ENCODE results near the gene PRSS57.
"Not testable (repeated sequence)": the region's sequence is repeated elsewhere in the genome, so short reads cannot be mapped to it uniquely, and the experiment has no call there.

The PRSS57 gene

DNA sequence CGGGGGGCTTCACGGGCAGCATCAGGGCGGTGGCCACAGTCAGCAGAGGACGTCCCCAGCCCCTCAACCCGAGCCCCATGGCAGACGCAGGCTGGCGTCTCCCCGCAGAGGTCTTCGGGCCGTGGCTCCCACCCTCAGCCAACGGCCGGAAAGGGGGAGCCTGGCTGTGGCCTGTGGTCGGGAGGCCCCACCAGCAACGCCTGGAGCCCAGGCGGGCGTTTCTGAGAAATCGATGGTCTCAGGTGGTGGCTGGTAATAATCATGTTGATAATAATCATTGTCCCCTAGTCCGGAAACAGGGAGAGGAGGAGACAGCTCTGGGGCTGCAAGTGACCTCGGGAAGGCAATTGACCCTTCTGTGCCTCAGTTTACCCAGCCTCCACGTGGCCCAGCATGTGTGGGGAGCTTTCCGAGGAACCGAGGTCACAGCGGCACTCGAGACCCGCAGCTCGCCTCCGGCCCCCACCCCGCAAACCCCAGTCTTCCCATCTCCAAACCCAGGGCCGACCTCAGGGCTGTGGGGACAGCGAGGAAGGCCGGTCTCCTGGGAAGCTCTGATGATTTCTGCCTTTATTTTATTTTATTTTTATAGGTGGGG lies at the start of gene PRSS57:
Gene PRSS57 (minus strand): TSS at position 101 of the 598 bp plus-strand sequence. CDS start 22 bp downstream, at position 79.
- DNase-seq (ENCODE audit: low read depth), result no peak

DNA sequence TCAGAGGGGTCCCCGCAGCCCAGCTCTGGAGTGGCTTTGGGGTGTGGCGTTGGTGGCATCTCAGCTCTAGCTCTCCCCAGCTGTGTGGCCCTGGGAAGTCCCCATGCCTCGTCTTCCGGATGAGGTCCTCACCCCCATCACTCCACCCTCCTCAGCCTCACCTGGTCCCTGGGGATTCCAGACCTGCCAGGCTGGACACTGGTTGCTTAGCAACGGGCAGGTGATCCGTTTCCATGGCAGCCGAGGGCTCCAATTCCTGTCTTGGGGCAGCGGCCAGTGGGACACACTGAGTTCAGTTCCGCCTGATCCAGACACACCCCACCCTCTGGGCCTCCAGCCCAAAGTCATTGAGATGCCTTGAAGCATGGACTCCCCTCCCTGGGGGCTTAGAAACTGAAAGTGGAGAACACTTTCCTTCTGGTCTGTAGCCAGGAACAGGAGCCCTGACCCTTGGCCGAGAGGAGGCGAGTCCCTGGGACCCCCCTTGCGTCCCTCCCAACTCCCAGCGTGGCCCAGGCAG lies 48.0 kb upstream of the PRSS57 start:
- DNase-seq (ENCODE audit: low read depth), result no peak

DNA sequence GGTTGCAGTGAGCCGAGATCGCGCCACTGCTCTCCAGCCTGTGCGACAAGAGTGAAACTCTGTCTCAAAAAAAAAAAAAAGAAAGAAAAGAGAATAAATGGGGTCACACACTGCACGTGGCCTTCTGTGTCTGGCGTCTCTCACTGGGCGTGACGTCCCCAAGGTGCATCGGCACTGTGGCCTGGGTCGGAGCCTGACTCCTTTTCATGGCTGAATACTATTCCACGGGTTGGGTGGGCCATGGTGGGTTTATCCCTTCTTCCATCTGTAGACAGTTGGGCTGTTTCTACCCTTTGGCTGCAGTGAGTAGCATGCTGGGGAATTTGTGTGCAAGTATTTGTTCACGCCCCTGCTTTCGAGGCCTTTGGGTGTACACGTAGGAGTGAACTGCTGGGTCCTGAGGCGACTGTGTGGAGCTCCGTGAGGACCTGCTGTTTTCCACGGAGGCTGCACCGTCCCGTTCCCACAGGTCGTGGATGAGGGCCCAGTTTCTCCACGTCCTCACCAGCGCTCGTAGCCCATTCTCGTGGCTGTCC lies 47.4 kb upstream of the PRSS57 start:
- no peak for DNase-seq (ENCODE audit: low read depth)

DNA sequence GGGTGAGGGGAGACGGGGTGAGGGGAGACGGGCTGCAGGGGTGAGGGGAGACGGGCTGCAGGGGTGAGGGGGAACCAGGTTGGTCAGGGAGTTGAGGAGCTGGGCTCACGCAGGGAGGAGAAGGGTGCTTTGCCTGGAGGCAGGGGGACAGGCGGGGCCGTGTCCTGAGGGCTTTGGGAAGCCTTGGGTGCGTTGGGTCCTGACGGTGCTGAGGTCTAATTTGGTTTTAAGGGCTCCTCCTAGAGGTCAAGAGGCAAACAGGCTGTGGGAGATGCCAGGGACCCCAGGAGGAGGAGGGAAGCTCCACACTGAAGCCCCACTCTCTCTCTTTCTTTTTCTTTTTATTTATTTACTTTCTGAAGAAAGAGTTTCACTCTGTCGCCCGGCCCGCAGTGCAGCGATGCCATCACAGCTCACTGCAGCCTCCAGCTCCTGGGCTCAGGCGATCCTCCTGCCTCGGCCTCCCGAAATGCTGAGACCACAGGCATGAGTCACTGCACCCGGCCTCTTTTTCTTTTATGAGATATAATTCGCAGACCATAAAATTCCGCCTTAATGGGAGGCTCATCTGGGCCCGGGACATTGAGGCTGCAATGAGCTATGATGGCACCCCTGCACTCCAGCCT lies 46.4 kb upstream of the PRSS57 start:
- no peak for DNase-seq (ENCODE audit: low read depth)

DNA sequence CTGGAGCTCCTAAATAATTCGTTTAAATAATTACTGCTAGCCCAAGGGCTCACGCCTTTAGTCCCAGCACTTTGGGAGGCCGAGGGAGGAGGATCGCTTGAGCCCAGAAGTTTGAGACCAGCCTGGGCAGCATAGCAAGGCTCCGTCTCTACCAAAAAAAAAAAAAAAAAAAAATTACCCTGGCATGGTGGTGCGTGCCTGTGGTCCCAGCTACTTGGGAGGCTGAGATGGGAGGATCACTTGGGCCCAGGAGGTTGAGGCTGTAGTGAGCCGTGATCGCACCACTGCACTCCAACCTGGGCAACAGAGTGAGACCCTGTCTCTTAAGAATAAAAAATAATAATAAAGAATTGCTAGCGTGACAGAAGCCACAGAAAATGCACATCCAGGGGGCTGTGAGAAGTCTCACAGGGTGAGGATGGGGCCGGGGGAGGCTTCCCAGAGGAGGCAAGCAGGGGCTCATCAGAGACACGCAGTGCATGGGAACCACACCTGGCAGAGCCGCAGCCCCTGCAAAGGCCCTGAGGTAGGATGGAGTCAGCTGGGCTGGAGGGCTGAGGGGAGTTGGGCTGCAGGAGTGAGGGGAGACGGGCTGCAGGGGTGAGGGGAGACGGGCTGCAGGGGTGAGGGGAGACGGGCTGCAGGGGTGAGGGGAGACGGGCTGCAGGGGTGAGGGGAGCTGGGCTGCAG lies 45.7 kb upstream of the PRSS57 start:
- not testable (repeated sequence) for DNase-seq (ENCODE audit: low read depth)

DNA sequence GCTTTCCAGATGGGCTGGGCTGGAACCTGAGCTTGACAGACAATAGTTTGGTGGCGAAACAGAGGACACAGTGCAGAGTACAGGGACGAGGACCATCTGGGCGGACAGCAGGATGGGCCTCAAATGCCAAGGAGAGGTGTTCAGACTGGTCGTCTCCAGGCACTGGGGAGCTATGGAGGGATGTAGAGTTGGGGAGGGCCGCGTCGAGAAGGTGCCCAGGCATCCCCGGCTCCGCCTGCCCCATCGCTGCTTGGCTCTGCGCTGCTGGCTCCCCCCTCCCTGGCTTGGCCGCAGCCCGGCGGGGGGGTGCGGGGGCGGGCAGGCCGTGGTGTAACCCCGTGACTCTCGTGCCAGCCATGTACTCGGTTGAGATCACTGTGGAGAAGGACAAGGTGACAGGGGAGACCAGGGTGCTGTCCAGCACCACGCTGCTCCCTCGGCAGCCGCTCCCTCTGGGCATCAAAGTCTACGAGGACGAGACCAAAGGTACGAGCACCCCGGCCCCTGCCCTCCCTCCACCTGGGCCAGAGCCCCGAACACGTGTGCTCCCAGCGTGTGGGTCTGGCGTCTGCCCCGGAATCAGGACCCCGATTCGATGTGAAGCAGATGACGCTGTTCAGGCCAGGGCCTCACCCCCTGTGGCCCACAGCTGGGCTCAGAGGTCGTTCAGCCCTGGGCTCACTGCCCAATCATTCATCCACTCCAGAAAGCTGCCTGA lies 44.9 kb upstream of the PRSS57 start:
- DNase-seq (ENCODE audit: low read depth), result no peak

DNA sequence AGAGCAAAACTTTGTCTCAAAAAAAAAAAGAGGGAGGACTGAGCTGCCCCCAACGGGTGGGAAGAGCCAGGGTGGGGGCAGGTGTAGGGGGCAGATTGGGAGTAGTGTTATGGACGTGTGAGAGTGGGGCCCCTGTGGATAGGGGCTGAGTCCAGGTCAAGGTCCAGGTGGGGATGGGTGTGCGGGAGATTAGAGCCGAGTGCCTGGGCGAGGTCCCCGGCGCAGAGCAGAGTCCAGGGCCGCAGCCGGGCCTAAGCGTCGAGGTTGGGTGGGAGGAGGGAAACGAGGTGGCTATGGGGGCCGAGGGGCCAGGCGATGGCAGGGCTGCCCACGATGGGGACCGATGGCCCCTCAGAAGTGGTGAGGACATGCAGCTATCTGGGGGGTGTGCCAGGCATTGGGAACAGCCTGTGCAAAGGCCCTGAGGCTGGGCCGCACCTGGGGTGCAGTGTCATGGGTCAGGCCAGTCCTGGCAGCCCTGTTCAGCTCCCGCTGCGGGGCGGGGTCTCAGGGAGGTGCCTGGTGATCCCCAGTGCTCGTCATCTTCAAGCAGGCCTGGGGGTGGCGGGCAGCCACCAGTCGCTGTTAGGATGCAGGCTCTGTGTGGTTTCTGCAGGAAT lies 43.4 kb upstream of the PRSS57 start:
- no peak for DNase-seq (ENCODE audit: low read depth)

DNA sequence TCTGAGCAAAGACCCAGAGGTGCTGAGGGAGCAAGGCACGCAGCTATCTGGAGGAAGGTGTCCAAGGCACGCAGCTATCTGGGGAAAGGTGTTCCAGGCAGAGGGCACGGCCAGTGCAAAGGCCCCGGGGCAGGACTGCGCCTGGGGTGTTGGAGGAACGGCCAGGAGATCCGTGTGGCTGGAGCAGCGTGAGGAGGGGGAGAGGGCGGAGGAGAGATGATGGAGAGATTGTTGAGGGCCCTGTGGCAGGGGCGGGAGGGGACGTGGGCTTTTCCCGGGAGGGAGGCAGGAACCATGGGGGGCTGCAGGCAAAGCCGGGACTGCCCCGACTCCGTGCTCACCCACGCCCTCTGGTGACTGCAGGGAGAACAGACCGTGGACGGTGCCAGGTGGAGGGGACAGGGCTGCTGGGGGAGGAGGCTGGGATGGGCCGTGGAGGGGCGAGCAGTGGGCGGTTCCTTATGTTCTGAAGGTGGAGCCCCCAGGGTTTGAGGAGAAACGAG lies 42.4 kb upstream of the PRSS57 start:
- no peak for DNase-seq (ENCODE audit: low read depth)

DNA sequence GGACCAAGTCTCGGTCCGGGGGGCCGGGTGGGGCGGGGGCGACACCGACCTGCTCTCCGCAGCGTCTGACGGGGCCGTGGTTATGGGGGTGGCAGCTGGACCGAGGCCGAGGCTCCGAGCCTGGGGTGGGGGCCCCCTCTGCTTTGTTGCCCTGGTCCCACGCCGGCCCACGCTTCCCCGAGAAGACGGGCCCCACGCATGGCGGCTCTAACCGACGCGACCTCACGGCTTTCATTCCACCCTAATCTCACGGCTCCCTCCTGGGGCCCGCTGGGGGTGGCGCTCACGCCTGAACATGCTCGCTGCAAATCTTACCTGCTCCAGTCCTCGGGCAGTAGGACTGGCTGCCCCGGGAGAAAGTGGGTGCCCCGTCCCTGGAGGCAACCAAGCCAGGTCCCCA lies 40.9 kb upstream of the PRSS57 start:
- DNase-seq (ENCODE audit: low read depth), result no peak

DNA sequence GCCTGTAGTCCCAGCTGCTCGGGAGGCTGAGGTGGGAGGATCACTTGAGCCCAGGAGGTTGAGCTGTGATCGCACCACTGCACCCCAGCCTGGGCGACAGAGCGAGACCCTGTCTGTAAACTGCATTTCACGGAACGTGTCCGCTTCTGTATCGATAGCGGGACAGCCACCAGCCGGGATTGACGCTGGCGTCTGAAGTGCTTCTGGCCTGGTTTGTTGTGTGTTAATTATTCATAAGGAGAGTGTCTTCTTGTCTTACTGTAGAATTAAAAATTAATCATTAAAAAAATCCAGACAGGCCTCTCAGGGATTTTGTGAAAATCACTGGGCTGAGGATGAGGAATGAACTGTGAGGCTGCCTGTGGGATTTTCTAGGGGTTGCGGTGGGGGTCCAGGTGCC lies 39.5 kb upstream of the PRSS57 start:
- no peak for DNase-seq (ENCODE audit: low read depth)

DNA sequence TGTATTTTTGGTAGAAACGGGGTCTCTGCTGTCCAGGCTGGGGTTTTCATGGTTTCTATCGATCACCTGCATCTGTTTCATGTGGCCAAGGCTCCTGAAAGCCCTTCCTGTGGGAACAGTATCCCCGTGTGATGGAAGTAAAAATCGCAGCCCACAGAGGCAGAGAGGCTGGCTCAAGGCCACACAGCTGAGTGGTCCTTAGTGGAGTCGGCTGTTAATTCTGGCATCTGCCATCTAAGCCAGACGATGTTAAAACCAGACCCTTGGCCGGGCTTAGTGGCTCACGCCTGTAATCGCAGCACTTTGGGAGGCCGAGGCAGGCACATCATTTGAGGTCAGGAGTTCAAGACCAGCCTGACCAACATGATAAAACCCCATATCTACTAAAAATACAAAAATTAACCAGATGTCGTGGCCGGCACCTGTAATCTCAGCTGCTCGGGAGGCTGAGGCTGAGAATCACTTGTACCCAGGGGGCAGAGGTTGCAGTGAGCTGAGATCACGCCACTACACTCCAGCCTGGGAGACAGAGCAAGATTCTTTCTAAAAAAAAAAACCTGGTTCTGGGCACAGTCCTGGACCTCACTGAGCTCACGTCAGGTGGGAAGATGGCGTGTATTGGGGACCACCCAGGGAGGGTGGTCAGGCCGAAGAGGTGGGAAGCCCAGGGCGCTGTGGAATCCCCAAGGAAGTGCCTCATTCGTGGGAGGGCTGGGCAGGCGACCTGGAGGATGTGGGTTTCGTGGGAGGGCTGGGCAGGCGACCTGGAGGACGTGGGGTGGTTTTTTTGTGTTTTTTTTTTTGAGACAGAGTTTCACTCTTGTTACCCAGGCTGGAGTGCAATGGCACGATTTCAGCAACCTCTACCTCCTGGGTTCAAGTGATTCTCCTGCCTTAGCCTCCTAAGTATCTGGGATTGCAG lies 37.2 kb upstream of the PRSS57 start:
- no peak for DNase-seq (ENCODE audit: low read depth)

DNA sequence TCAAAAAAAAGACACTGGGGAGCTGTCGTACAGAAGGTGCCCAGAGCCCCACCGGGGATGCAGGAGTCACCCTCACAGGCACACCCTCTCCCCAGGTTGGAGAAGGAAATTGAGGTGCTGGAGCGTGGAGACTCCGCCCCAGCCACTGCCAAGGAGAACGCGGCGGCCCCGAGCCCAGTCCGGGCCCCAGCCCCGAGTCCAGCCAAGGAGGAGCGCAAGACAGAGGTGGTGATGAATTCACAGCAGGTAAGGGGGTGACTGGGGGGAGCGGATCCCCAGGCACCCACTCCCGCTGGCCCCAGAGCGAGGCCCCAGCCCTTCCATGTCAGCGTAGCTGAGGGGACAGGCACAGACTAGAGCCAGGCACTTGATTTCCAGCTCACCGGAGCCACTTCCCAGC lies 35.7 kb upstream of the PRSS57 start:
- no peak for DNase-seq (ENCODE audit: low read depth)

DNA sequence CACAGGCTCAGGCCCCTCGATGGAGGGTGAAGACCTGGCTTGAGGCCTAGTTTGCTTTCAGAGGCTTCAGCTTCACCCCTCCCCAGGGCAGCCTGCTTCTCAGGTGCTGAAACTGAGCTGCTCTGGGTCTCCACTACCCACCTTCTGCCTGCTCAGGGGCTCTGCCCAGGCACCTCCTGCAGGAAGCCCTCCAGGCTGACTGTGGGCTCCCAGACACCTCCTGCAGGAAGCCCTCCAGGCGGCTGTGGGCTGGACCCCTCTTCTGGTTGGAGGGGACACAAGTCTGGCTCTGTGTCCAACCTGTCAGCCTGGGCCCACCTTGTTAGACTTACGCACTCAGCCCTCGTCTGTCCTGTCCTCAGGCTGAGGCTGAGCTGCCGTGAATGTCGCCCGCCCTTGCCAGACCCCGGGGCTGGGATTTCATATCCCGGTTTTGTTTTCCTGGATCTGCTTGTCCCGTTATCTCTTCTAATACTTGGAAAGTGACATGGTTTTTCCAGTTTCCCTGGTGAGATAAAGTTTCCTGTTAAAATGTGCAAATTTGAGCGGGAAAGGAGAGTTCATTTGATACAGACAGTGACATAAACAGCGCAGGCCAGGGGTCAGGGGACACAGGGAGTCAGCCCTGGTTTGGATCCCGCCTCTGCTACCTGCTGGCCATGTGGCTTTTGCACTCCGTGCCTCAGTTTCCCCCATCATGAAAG lies 34.9 kb upstream of the PRSS57 start:
- DNase-seq (ENCODE audit: low read depth), result no peak

DNA sequence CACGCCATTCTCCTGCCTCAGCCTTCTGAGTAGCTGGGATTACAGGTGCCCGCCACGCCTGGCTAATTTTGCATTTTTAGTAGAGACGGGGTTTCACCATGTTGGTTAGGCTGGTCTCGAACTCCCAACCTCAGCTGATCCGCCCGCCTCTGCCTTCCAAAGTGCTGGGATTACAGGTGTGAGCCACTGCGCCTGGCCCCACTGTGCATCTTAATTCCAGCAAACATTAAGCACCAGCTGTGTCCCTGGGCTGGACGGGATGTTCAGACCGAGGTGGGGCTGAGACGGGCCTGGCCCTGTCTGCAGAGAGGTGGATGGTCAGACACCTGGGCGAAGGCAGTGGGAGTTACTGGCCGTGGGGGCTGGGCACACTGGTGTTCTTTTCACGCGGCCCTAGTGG lies 34.3 kb upstream of the PRSS57 start:
- DNase-seq (ENCODE audit: low read depth), result not testable (repeated sequence)

DNA sequence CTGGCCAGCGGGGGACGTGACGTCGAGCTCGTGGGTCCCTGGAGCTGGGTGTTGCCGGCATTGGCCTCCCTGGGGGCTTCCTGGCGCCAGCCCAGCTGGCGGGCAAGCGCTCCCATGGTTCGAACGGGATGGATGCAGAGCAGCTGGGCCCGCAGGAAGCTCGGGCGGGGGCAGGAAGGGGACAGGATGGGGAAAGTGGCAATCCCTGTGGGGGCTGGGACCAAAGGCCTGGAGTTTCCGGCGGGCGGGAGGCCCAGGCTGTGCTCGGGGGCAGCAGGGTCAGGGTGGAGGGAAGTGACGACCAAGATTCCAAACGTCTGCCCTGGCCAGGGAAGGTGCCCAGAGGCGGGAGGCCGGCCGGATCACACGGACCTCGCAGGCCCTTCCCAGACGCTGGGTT lies 32.8 kb upstream of the PRSS57 start:
- DNase-seq (ENCODE audit: low read depth), result no peak

DNA sequence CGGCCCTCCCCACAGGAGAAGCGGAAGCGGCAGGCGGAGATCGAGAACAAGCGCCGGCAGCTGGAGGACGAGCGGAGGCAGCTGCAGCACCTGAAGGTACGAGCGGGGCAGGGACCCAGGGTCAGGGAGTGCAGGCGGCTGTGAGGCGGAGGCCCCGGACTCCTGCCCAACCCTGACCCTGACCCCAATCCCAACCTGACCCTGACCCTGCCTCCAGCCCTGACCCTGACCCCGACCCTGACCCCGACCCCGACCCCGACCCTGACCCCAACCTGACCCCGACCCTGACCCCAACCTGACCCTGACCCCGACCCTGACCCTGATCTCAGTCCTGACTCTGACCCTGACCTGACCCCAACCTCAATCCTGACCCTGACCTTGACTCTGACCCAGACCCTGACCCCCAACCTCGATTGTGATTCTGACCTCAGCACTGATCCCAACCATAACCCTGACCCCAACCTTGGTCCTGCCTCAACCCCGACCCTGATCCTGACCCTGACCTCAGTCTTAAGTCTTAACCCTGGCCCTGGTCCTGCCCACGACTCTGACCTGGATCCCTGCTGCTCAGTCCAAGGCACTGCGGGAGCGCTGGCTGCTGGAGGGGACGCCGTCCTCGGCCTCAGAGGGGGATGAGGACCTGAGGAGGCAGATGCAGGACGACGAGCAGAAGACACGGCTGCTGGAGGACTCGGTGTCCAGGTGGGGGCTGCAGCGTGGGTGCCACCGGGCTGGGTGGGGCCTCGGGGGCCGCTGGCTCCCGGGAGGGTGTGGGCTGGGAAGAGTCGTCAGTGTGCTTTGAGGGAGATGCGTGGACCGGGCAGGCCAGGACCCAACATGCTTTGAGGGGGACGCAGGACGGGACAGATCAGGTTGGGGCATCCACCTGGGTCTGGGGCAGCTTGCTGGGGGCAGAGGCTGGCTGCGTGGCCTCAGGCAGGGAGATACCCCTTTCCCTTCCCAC lies 32.0 kb upstream of the PRSS57 start:
- DNase-seq (ENCODE audit: low read depth), result no peak

DNA sequence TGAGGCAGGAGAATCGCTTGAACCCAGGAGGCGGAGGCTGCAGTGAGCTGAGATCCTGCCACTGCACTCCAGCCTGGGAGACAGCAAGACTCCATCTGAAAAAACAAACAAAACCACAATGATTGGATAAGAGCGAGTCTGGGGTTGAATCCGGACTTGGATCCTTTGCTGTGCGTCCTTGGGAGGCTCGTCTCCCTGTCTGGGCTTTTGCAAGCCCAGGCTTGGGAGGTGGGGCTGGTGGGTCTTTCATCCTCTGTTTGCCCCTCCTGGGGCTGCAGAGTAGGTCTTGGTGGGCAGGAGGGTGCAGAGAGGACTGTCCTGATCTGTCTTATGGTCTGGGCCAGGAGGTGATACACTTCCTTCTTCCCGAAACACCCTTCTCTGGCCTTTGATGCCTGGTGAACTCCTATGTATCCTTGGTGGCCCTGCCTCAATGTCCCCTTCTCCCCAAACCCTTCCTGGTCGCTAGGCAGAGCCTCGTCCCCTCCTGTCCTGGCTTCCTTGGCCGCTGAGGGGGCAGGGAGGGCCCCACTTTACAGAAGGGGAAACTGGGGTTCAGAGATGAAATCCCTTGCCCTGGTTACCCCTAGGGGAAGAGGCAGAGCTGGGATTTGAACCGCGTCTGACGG lies 30.3 kb upstream of the PRSS57 start:
- DNase-seq (ENCODE audit: low read depth), result no peak

DNA sequence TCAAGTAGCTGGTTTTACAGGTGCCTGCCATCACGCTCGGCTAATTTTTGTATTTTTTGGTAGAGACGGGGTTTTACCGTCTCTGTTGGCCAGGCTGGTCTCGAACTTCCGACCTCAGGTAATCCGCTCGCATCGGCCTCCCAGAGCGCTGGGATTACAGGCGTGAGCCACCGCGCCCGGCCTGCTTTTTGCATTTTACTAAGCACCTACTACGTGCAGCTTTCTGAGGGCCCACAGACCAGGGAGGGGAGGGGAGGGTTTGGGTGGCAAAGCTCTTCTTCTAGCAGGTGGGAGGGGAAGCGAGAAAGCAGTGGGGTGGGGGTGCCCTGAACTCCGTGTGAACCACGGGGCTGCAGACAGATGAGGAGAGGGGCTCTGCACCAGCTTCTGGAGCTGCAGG lies 28.5 kb upstream of the PRSS57 start:
- DNase-seq (ENCODE audit: low read depth), result no peak
